GM12878 (cell line): Measurements from ENCODE around the gene C14orf93. TPM values are rescaled to one million over a fixed set of nuclear protein-coding genes. Genes with fewer than 3 reads are reported as not detected.

Experiments used
- ASH2L ChIP-seq: fragments of 300-600, 200-600 bp; sonication (generic); IDR thresholded peaks from 2 replicates; pipeline ENCODE4 v1.6.1; 2017; ENCODE audit warnings: low read depth, mild to moderate bottlenecking, borderline replicate concordance
- ATF2 ChIP-seq: IDR thresholded peaks from 2 replicates; pipeline ENCODE4 v1.6.1; 2012; ENCODE audit warnings: low read length, inconsistent platforms
- CBX5 ChIP-seq: sonication (generic); IDR thresholded peaks from 2 replicates; pipeline ENCODE4 v1.6.1; 2016; ENCODE audit warnings: low read depth, moderate library complexity, mild to moderate bottlenecking, inconsistent platforms
- CHD2 ChIP-seq: IDR thresholded peaks from 2 replicates; pipeline ENCODE4 v1.6.1; 2011; ENCODE audit warnings: low read depth, low read length, improper control_type of control experiment, borderline replicate concordance
- CTCF ChIP-seq, 3 experiments: IDR thresholded peaks in 2 of 3; conservative IDR thresholded peaks in 1 of 3; 2 replicates each; pipeline ENCODE4 v1.5.1; 2011; ENCODE audit warnings: low read depth in 3 of 3, low read length in 3 of 3, mild to moderate bottlenecking in 3 of 3, control low read depth in 2 of 3, moderate library complexity in 2 of 3, inconsistent platforms in 1 of 3, mixed read lengths in 1 of 3; ENCODE audit not compliant: control insufficient read depth in 2 of 3, insufficient read depth in 1 of 3; ENCODE audit errors: extremely low read depth in 1 of 3
- E2F8 ChIP-seq: fragments of 450-650 bp; IDR thresholded peaks from 2 replicates; pipeline ENCODE4 v1.6.1; 2018; ENCODE audit warnings: mild to moderate bottlenecking, low read depth, moderate library complexity; ENCODE audit not compliant: partially characterized antibody
- NFXL1 ChIP-seq: fragments of 450-650 bp; IDR thresholded peaks from 2 replicates; pipeline ENCODE4 v1.6.1; 2017; ENCODE audit warnings: antibody characterized with exemption, mild to moderate bottlenecking, borderline replicate concordance
- NKRF ChIP-seq: fragments of 450-650 bp; conservative IDR thresholded peaks from 2 replicates; pipeline ENCODE4 v1.6.1; 2017; ENCODE audit warnings: mild to moderate bottlenecking, moderate library complexity
- NR2C1 ChIP-seq: fragments of 450-650 bp; IDR thresholded peaks from 2 replicates; pipeline ENCODE4 v1.6.1; 2017; ENCODE audit warnings: antibody characterized with exemption, mild to moderate bottlenecking, moderate library complexity
- ZNF592 ChIP-seq: fragments of 450-650 bp; IDR thresholded peaks from 2 replicates; pipeline ENCODE4 v1.6.1; 2017; ENCODE audit warnings: mild to moderate bottlenecking, moderate library complexity
- polyA plus RNA-seq, 11 experiments: library from polyadenylated mRNA; depleted of rRNA in 4 of 11; unstranded in 6 of 11; stranded (reverse) in 5 of 11; fragments of >200 nt; fragmentation: Nextera tagmentation in 4 of 11; fragmentation: Illumina TruSeq in 1 of 11; extraction: Ambion mirVana in 4 of 11; extraction: Trizol in 1 of 11; gene quantifications; 1 replicate in 1 of 11; 2 replicates in 10 of 11; pipeline versions ENCODE4 v1.2.1 to v1.2.3, GENCODE V29; 2011 to 2016; ENCODE audit warnings: inconsistent platforms in 2 of 11, missing spikeins in 2 of 11, low read depth in 1 of 11
- total RNA-seq, 4 experiments: library from RNA; depleted of rRNA in 3 of 4; stranded (reverse); fragments of >200 nt in 3 of 4; fragmentation: Illumina TruSeq in 1 of 4; extraction: Trizol in 1 of 4; gene quantifications; 2 replicates each; pipeline versions ENCODE4 v1.2.1 to v1.2.3, GENCODE V29; 2013 to 2021
- TF ChIP-seq, protein P1 (sequence below): fragments of 450-650 bp; IDR thresholded peaks from 2 replicates; pipeline ENCODE4 v1.6.1; 2017; ENCODE audit warnings: borderline replicate concordance
- TF ChIP-seq, protein P2 (sequence below): IDR thresholded peaks from 2 replicates; pipeline ENCODE4 v1.6.1; 2012; ENCODE audit warnings: low read depth, low read length, improper control_type of control experiment

The C14orf93 gene
- total and polyA plus RNA-seq, 10 of the 15 experiments (the other 5 are each of a cell fraction or from before 2014, with no cell fraction given): 1.8 to 13.9 (median 10.2) TPM

DNA sequence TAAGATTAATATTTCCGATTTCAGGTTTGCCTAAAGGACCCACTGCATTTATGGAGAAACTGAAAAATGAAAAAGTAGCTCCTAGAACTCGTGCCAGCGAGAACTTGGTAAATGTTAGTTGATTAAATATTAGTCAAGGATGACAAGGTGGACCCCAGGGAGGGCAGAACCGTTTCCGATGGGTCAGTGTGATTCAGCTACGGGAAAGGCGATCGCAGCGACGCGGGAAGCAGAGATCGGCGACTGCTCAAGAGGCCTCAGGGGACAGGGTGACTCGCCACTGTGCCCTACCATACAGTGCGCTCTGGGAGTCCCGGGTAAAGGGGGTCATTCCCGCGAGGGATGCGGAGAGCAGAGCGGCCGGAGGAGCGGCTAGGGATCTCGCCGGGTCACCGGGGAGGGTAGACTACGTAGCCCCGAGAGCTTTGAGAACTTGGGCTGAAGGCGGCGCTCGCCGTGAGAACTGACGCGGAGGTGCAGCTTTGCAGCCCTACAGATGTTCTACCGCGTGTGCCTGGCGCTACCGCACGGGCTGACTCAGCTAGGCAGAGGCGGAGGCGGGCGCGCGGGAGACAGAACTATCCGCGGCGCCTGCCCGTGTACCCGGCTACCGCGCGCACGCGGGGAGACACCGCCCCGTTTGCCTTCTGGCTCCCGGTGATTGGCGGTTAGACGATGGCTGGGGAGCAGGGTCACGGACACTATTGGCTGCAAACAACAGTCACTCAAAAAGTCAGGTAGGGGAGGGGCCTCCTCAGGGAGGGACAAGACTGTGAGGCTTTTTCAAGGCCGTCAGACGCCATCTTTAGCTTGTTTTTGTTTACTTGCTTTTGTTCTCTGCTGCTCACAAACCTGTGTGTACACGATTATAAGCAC is 3.2 kb downstream of the C14orf93 start (continued):
- TF ChIP-seq, protein P1, sequence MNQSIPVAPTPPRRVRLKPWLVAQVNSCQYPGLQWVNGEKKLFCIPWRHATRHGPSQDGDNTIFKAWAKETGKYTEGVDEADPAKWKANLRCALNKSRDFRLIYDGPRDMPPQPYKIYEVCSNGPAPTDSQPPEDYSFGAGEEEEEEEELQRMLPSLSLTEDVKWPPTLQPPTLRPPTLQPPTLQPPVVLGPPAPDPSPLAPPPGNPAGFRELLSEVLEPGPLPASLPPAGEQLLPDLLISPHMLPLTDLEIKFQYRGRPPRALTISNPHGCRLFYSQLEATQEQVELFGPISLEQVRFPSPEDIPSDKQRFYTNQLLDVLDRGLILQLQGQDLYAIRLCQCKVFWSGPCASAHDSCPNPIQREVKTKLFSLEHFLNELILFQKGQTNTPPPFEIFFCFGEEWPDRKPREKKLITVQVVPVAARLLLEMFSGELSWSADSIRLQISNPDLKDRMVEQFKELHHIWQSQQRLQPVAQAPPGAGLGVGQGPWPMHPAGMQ: 0 out of 2 replicates have a peak, but pooled peaks have one; percentile 24
- TF ChIP-seq CBX5: peak; percentile 39; the same call in 1 of the 2 replicates
- TF ChIP-seq CTCF (IDR thresholded peaks at IDR 0.05 in 2 of 3, conservative IDR thresholded peaks at IDR 0.05 in 1 of 3; ENCODE audit: control insufficient read depth in 2 of 3, extremely low read depth in 1 of 3, insufficient read depth in 1 of 3, low read depth in 3 of 3, low read length in 3 of 3): peak in 2 of 3 experiments; percentile 26 to 30; a peak in 3 of 6 replicates
- TF ChIP-seq CHD2: peak; percentile 88; the same call in 1 of the 2 replicates
- peak; percentile 89; the same call in 1 of the 2 replicates for TF ChIP-seq ASH2L
- TF ChIP-seq ZNF592: no peak
- no peak for TF ChIP-seq NFXL1
- no peak for TF ChIP-seq ATF2
- TF ChIP-seq, protein P2, sequence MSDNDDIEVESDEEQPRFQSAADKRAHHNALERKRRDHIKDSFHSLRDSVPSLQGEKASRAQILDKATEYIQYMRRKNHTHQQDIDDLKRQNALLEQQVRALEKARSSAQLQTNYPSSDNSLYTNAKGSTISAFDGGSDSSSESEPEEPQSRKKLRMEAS: peak; percentile 70; the same call in 1 of the 2 replicates
- TF ChIP-seq NR2C1: no peak
- TF ChIP-seq E2F8: no peak
- 0 out of 2 replicates have a peak, but pooled peaks have one; percentile 24 for TF ChIP-seq NKRF
